ENCODE results near the gene SEPTIN6.
"Not testable (repeated sequence)": the region's sequence is repeated elsewhere in the genome, so short reads cannot be mapped to it uniquely, and the experiment has no call there.

The SEPTIN6 gene

GRCh38 chrX:119672426-119672825 lies 20.5 kb downstream of the SEPTIN6 start:
- H3K27me3 ChIP-seq (ENCODE audit: insufficient read depth, poor library complexity, severe bottlenecking) = no peaks in the 10 kb centered on the region
- no peaks in the 10 kb centered on the region for H3K4me1 ChIP-seq (ENCODE audit: insufficient read depth, poor library complexity, severe bottlenecking)
- ATAC-seq (ENCODE audit: low read depth) (no peak), DNase-seq (ENCODE audit: low spot score) (no peak)
- no peaks in the 10 kb centered on the region for H3K9me3 ChIP-seq (ENCODE audit: severe bottlenecking)
- no peaks in the 10 kb centered on the region for H3K36me3 ChIP-seq (ENCODE audit: low read depth)
- TF ChIP-seq CTCF (IDR thresholded peaks at IDR 0.05; ENCODE audit: poor library complexity, severe bottlenecking) = no peak
- H3K27ac ChIP-seq (ENCODE audit: poor library complexity, severe bottlenecking) = no peak overlapping the region
- H3K4me3 ChIP-seq (ENCODE audit: severe bottlenecking) = no peak overlapping the region

GRCh38 chrX:119669424-119670037 lies 23.4 kb downstream of the SEPTIN6 start:
- no peak for TF ChIP-seq CTCF (IDR thresholded peaks at IDR 0.05; ENCODE audit: poor library complexity, severe bottlenecking)
- no peaks in the 10 kb centered on the region for H3K9me3 ChIP-seq (ENCODE audit: severe bottlenecking)
- DNase-seq (ENCODE audit: low spot score) (no peak), ATAC-seq (ENCODE audit: low read depth) (no peak)
- H3K4me3 ChIP-seq (ENCODE audit: severe bottlenecking) = no peak overlapping the region
- H3K27me3 ChIP-seq (ENCODE audit: insufficient read depth, poor library complexity, severe bottlenecking) = no peaks in the 10 kb centered on the region
- H3K36me3 ChIP-seq (ENCODE audit: low read depth) = no peaks in the 10 kb centered on the region
- H3K4me1 ChIP-seq (ENCODE audit: insufficient read depth, poor library complexity, severe bottlenecking) = no peaks in the 10 kb centered on the region
- no peak overlapping the region for H3K27ac ChIP-seq (ENCODE audit: poor library complexity, severe bottlenecking)

GRCh38 chrX:119667111-119667878 lies 25.7 kb downstream of the SEPTIN6 start:
- H3K9me3 ChIP-seq (ENCODE audit: severe bottlenecking) = no peaks in the 10 kb centered on the region
- no peaks in the 10 kb centered on the region for H3K4me1 ChIP-seq (ENCODE audit: insufficient read depth, poor library complexity, severe bottlenecking)
- H3K4me3 ChIP-seq (ENCODE audit: severe bottlenecking) = no peak overlapping the region
- no peaks in the 10 kb centered on the region for H3K36me3 ChIP-seq (ENCODE audit: low read depth)
- no peak for TF ChIP-seq CTCF (IDR thresholded peaks at IDR 0.05; ENCODE audit: poor library complexity, severe bottlenecking)
- DNase-seq (ENCODE audit: low spot score) = no peak
- ATAC-seq (ENCODE audit: low read depth) = no peak
- H3K27me3 ChIP-seq (ENCODE audit: insufficient read depth, poor library complexity, severe bottlenecking) = no peaks in the 10 kb centered on the region
- no peak overlapping the region for H3K27ac ChIP-seq (ENCODE audit: poor library complexity, severe bottlenecking)

- not testable (repeated sequence) for DNase-seq (ENCODE audit: low spot score); H3K27ac ChIP-seq (ENCODE audit: poor library complexity, severe bottlenecking); H3K27me3 ChIP-seq (ENCODE audit: insufficient read depth, poor library complexity, severe bottlenecking); H3K4me3 ChIP-seq (ENCODE audit: severe bottlenecking); H3K4me1 ChIP-seq (ENCODE audit: insufficient read depth, poor library complexity, severe bottlenecking); ATAC-seq (ENCODE audit: low read depth); H3K36me3 ChIP-seq (ENCODE audit: low read depth); H3K9me3 ChIP-seq (ENCODE audit: severe bottlenecking)
Observed at GRCh38 chrX:119664877-119665276, 28.1 kb downstream of the SEPTIN6 start.

- DNase-seq (ENCODE audit: low spot score) (no peak), ATAC-seq (ENCODE audit: low read depth) (no peak)
- H3K27me3 ChIP-seq (ENCODE audit: insufficient read depth, poor library complexity, severe bottlenecking) = no peaks in the 10 kb centered on the region
- no peaks in the 10 kb centered on the region for H3K9me3 ChIP-seq (ENCODE audit: severe bottlenecking)
- no peak overlapping the region for H3K27ac ChIP-seq (ENCODE audit: poor library complexity, severe bottlenecking)
- H3K36me3 ChIP-seq (ENCODE audit: low read depth) = no peaks in the 10 kb centered on the region
- peaks cover 2% of the 10 kb centered on the region for H3K4me1 ChIP-seq (ENCODE audit: insufficient read depth, poor library complexity, severe bottlenecking)
- no peak for TF ChIP-seq CTCF (IDR thresholded peaks at IDR 0.05; ENCODE audit: poor library complexity, severe bottlenecking)
- H3K4me3 ChIP-seq (ENCODE audit: severe bottlenecking) = no peak overlapping the region
Observed at GRCh38 chrX:119661486-119661885, 31.5 kb downstream of the SEPTIN6 start.
